GM21786 (cell line): Measurements from ENCODE around the gene PICALM.
"Not testable (repeated sequence)": the region's sequence is repeated elsewhere in the genome, so short reads cannot be mapped to it uniquely, and the experiment has no call there.

Experiments used
- ATAC-seq: cut with Tn5 transposase; IDR thresholded peaks from one replicate; pipeline ENCODE4 v1.9.1; 2021; ENCODE audit not compliant: unreplicated experiment

Gene PICALM

DNA sequence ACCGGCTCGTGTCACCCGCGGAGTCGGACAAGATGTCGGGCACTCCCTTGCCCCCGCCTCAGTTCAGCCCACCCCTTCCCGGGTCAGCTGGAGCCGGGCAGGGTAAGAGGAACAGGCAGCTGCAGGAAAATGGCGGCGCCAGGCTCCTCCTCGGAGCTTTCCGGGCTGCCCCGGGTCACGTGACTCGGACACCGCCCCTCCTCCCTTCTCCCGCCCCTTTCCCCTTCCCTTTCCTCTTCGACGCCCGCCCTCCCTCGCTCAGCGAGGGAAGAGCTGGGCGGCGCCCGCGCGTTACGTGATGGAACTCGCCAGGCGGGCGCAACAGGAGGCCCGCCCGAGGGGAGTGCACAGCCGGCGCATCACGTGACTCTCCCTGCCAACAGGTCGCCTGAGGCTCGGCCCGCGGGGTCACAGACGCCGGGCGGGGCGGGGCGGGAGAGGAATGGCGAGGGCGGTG, at the start of gene PICALM:
PICALM (minus strand) TSS at position 134 of the 457 bp plus-strand sequence. CDS start 304 bp downstream, outside the sequence.
- peak; percentile 79 for ATAC-seq

- no peak for ATAC-seq
Observed at GRCh38 chr11:86118253-86118652, 49.4 kb upstream of the PICALM start.

DNA sequence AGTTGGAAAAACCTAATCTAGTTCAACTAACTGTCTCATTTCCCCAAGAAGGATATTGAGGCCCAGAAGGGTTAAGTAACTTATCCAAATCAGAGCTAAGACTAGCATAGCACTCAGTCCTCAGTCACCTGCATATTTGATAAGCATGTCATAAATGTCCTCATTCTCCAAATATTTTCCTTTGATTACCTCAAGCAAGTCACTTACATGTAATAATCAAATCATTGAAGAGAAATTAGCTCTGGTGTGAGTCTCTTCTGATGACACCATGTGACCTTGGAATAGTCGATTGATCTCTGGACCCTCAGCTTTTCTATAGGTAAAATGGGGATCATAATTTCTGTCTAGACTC, 48.8 kb upstream of the PICALM start:
- no peak for ATAC-seq

- ATAC-seq: no peak
Observed at GRCh38 chr11:86117001-86117711, 48.3 kb upstream of the PICALM start.

- ATAC-seq: peak; percentile 87
Observed at GRCh38 chr11:86116386-86116726, 47.5 kb upstream of the PICALM start.

DNA sequence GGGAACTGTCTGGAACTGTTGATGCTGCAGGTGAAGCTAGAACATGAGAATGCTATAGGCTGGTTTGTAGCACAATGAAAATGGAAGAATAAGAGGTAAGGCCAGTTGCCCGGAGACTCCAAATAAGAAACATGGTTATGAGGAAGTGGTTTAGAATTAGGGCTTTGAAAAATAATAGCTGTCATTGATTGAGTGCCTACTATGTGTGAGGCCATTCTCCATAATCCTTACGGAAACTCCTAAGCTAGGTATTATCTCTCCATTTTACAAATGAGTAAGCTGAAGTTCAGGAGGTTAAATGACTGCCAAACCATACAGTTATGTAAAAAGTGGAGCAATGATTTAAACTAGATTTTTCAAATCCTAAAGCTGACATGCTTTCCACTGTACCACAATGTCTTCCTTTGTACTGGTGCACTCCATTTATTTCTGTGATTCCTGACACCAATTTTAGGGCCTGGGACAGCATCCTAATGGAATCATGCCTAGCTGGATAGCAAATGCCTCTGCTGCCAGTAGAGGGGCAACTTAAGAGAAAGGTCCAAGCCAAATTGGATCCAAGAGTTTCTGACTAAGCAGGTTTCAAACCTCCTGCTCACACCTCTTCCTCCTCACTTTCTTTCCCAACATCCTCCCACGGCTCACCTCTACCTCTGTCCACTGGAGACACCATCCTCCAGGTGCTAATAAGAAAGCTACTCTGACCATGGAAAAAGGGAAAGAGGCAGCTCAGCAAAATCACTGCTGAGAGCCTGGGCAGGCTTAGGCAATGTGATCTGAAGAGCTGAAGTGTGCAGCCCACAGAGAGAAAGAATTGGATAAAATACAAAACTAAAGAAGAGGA, 46.9 kb upstream of the PICALM start:
- peak; percentile 20 for ATAC-seq

DNA sequence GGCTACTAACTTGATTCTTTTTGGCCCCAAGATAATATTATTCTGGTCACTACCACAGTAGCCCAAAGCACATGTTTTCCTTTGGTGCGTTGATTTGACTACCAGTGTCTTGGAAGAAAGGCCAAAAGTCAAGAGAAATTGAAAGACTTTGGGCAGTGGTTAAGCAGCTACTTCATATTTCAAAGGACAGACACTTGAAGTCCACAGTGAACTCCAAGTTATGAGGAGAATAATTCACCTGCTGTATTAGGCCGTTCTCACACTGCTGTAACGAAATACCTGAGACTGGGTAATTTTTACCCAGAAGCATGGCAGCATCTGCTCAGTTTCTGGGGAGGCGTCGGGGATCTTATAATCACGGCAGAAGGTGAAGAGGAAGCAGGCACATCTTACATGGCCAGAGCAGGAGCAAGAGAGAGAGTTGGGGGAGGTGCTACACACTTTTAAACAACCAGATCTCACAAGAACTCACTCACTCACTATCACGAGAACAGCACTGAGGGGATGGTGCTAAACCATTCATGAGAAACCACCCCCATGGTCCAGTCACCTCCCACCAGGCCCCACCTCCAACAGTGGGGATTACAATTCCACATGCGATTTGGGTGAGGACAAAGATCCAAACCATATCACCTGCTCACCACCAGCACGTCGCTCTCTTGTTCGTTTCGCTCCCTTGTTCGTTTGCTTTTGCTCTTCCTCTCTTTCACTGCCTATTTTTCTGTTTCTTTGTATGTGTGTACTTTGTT, 40.2 kb upstream of the PICALM start:
- ATAC-seq: no peak

- no peak for ATAC-seq
Observed at GRCh38 chr11:86108191-86108590, 39.3 kb upstream of the PICALM start.

GRCh38 chr11:86106916-86107315, 38.0 kb upstream of the PICALM start:
- no peak for ATAC-seq

DNA sequence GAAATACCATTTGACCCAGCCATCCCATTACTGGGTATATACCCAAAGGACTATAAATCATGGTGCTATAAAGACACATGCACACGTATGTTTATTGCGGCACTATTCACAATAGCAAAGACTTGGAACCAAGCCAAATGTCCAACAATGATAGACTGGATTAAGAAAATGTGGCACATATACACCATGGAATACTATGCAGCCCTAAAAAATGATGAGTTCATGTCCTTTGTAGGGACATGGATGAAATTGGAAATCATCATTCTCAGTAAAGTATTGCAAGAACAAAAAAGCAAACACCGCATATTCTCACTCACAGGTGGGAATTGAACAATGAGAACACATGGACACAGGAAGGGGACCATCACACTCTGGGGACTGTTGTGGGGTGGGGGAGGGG, 37.1 kb upstream of the PICALM start:
- ATAC-seq: not testable (repeated sequence)

- not testable (repeated sequence) for ATAC-seq
Observed at GRCh38 chr11:86105601-86106000, 36.7 kb upstream of the PICALM start.

GRCh38 chr11:86103808-86104207, 34.9 kb upstream of the PICALM start:
- no peak for ATAC-seq

DNA sequence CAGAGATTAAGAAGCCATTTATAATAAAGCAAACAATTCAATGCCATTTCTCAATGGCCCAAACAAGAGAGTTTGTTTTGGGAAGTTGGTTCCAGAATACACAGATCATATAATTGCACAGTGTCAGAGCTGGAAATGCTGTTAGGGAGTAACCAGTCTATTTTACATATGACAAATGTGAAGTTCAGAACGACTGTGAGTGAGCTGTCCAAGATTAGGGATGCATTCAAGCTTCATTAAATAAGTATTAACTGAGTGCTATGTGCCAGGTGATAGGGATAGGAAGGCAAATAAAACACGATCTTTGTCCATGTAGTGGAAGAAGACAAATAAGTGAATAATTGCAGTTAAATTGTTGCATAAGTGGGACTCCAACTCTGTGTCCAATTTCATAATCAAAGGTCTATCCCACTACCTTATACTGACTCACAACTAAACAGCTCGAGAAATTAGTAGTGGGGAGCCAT, 33.1 kb upstream of the PICALM start:
- ATAC-seq: no peak

- ATAC-seq: no peak
Observed at GRCh38 chr11:86101493-86101892, 32.6 kb upstream of the PICALM start.

GRCh38 chr11:86099874-86100273, 31.0 kb upstream of the PICALM start:
- no peak for ATAC-seq

DNA sequence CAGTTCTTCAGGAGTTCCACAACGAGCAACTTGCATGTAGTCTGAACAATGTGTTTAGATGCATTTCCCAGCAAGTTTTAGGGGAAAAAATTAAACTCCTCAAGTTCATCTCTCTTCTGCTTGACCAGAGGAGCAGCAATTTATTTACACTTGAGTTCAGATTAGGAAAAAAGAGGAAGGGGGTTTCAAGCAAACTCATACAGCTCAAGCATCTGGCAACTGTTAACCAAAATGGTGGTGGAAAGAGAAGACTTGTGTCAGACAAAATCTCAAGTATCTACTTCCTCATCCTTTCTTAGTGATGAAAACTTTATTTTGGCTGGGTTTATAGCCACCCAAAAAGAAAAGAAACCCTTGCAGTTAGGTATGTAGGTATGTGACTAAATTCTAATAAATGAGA, 29.1 kb upstream of the PICALM start:
- ATAC-seq: no peak

- no peak for ATAC-seq
Observed at GRCh38 chr11:86091566-86091965, 22.7 kb upstream of the PICALM start.

- ATAC-seq: no peak
Observed at GRCh38 chr11:86091086-86091485, 22.2 kb upstream of the PICALM start.

DNA sequence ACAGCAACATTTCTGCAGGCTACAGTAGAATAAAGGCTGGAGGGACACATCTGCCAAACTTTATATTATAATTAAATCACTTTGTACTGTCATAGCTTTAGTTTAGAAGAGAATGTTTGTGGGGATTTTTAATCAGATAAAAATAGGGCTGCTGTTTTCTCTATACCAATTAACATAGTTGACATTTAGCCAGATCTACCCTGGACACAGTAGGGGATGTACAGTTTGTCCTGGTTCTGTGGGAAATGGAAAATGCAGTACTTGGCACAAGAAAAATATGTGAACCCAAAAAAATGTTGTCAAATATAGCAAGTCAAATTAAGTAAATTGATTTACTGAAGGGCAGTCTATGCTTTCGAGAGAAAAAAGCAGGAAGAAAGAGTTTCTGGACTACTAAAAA, 20.8 kb upstream of the PICALM start:
- ATAC-seq: no peak

- not testable (repeated sequence) for ATAC-seq
Observed at GRCh38 chr11:86087688-86088087, 18.8 kb upstream of the PICALM start.

DNA sequence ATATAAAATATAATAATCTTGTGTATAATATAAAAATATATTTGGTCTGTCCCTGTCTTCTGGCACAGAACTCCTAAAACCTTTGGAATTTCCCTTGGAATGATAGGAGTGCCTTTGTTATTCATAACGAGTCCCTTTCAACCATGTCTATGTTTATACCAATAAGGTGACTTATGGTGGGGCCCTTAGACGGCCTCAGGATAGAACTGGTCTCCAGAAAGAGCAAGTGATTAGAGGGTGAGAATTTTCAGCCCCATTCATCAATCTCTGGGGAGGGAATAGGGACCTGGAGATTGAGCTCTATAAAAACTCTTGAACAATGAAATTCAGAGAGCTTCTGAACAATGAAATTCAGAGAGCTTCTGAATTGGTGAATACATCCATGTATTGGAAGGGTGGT, 18.4 kb upstream of the PICALM start:
- ATAC-seq: no peak

GRCh38 chr11:86081455-86081854, 12.6 kb upstream of the PICALM start:
- ATAC-seq: no peak
